NCI-H2081 treated with DMSO at 0.1 percent for 48 hours (cell line): Measurements from ENCODE around the gene PGM2L1.
"Not testable (repeated sequence)": the region's sequence is repeated elsewhere in the genome, so short reads cannot be mapped to it uniquely, and the experiment has no call there.

Source experiments
- DNase-seq: peaks from one replicate; lab custom pipeline; 2025; lab: John Stamatoyannopoulos, UW

PGM2L1 gene

DNA sequence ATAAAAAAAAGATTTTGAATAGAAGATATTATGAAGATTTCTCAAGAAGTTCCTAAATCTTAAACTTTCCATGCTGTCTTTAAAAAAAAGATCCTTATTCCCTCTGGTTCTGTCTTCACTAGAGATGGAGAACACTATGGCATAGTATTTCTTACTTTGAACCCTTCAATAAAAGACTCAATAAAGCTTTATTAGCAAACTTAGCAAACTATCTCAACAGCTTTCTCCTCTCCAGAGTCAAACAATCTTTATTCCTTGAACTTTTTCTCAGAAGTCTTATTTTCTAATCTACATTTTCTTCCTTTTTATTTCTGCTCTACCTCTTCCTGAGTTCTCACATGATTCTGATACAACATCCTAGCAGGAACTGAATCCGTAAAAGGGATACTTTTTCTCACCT, 65.0 kb downstream of the PGM2L1 start:
- DNase-seq, result no peak

DNA sequence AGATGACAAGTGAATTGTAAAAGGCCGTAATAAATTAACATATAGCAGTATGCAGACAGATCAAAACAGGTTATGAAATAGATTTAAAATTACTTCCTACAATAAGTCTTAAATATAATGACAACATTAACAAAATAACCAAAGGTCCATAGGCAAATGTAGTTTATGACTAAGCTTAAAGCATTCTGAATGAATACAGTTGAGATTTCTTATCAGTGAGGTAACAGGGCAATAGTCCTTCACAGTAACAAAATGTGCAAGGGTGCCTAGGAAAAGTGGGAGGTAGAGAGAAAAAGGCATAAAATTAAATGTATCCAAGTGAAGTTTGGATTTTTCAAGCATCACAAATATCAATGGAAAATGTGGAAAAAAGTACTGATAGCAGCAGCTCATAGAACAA, 65.9 kb downstream of the PGM2L1 start:
- DNase-seq, result no peak

DNA sequence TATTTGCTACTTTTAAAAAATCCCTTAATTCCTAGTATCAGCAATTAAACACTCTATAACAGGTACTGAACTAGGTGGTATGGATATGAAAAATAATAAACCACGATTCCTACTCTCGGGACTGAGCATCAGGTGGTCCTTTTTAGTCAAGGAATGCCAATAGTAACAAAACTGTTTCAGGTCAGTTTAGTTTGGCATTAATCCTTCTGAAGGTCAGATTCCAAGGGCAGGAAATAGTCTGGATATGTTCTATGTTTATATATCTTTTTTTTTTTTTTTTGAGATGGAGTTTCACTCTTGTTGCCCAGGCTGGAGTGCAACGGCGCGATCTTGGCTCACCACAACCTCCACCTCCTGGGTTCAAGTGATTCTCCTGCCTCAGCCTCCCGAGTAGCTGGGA, 67.2 kb downstream of the PGM2L1 start:
- DNase-seq, result not testable (repeated sequence)

DNA sequence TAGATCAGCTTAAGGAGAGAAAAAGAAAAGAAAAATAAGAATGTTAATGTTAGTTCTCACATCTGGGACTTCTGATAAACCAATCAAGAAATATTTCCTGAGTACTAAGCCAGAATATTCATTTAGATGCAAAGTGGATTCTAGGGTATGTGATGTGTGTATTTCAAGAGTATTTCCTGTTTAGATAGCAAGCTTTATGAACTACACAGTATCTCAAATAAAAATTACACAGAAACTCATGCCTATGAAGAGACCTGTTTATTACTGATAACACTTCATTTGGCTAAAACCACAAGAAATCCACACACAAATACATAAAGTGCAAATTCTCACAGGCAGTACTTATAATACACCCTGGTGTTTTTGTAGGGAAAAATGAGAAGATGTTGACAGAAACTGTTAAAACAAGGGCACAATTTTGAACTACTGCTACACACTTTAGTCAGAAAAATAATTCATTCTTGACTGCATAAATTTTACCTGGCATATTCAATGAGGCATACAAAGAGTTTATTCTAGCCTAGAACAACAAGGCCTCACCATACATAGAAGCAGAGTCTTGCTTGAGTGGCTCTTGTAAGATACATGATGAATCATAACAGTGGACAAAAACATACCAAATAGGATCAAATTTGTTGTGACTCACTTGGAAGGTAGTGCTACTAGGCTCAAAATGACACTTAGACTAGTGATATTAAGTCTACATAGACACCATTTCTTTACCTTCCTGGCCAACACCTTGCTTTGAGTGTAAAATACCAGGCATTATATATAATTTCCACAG, 68.0 kb downstream of the PGM2L1 start:
- DNase-seq, result no peak

DNA sequence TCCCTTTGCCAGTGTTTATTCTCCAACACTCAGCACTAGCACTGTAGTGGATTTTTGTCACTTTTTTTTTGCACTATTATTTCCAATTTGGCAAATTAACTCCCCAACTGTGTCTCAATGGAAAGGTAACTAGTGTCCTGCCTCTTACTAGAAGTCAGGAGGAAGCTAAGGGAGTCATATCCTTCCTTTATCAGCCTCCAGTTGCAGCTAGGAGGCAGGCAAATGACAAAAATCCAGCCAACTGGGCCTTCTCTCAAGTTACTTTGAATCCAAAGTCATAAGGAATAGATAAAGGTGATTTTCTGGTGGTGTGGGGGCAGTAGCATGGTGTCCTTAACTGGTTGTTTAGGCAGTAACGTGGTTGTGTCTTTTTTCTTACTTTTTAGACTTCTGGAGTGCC, 71.2 kb downstream of the PGM2L1 start:
- DNase-seq, result no peak

DNA sequence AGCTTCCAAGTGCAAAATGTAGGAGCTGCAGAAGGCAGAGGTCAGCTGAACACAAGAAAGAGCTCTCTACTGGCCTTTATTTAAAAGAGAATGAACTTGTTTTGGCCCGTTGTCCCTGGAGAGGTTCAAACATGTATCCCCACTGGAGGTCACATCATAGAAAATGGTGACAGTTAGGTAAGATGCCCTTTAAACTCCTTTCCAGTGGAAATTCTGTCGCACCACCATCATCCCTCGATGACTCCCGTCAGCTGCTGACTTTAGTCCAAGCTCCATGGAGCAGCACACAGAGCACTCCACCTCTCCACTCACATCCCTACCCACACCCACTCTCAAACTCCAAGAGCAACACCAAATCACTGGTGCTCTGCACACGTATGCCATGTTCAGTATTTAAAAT, 71.6 kb downstream of the PGM2L1 start:
- DNase-seq, result no peak

DNA sequence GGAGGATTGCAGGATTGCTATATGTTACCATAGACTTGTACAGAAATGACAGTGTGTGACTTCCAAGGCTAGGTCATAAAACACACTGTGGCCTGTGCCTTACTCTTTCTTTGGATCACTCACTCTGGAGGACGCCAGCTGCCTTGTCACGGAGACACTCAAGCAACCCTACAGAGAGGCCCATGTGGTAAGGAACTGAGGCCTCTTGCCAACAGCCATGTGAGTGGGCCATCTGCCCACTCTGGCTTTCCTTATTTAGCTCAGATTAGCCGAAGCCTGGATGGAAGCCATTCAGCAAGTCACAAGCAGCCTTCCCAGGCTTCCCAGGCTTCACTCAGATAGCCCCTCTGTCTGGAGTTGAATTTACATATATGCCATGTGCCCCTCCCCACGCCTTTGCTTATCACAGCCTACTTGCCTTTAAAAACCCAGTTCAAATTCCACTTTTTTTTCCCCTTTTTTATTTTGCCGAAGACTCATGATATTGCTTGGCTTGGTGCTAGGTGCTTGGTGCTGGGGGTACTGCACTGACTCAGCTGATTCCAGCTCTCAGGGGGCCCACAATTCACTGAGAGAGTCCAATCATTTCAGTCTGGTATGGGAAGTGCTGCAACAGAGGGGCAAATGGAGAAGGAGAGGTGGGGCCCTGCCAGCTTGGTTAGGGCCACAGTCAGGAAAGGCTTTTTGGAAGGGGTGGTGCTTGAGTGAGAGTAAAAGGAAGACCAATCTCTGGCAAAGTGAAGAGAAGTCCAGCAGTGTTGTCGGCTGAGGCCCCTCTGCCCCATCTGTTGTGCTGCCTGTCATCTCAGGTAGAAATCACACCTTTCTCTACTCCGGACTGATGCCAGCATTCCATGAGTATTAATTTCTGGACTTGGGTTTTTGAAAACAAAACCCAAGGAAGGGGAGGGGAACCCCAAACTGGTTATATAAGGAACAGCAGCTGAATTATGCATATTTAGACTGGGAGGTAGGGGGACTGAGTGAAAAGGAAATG, 72.3 kb downstream of the PGM2L1 start:
- DNase-seq, result no peak

DNA sequence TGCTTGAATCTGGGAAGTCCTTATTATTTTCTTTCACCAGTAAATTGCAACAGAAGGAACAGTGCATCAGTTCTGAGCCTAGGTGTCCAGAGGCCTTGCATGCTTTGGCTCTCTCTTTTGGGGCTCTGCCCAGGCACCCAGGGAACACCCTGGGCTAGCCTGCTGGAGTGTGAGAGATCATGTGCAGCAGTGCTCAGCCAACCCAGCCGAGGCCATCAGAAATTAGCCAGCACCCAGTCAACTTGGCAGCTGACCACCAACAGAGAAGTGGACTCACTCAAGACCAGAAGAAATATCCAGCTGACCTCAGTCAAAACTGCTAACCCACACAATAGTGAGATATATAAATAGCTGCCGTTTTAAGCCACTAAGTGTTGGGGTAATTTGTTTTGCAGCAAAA, 75.6 kb downstream of the PGM2L1 start:
- no peak for DNase-seq

DNA sequence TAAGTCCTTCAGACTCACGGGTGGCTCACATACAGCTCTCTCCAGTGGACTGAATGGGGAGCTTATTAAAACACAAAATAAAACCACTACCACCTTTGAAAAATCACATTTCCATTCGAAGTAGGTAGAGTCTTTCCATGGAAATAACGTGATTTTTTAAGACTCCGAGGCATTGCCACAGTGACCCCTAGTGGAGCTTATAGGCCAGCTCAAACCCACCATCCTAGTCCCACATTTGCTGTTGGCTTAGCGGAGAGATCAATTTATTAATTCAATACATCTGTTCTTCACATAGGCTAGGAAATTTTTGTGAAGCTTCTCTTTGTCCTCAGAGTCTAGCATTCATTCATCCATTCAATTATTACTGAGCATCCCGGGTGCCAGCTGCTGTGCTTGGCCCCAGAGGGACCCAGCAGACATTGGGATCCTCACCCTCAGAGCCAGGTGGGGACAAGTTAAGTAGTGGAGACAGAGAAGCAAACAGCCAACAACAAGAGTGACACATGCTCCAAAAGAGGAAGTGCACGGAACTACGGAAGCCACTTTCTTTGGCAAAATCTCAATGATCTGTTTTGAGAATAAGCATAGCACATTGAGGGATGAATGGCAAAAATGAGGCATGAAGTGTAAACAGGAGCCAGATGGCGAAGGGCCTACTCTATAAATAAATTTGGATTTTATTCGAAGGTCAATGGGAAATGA, 76.6 kb downstream of the PGM2L1 start:
- peak; percentile 45 for DNase-seq

DNA sequence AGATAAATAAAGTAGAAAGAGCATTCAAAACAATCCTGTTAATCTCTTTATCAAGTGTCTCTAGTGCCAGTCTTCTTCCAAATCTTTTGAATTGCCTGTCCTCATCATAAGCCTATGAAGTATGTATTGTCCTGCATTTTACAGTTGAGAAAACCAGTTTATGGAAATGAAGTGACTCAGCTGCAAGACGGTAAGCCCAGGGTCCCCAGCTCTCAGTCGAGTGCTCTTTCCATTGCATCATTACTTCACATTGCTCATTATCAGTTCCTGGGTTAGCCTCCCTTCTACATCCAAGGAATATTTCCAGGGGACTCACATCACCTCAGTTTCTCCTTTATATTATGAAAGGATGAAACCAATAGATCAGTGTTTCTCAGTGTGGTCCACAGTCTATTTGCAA, 77.7 kb downstream of the PGM2L1 start:
- DNase-seq, result no peak

DNA sequence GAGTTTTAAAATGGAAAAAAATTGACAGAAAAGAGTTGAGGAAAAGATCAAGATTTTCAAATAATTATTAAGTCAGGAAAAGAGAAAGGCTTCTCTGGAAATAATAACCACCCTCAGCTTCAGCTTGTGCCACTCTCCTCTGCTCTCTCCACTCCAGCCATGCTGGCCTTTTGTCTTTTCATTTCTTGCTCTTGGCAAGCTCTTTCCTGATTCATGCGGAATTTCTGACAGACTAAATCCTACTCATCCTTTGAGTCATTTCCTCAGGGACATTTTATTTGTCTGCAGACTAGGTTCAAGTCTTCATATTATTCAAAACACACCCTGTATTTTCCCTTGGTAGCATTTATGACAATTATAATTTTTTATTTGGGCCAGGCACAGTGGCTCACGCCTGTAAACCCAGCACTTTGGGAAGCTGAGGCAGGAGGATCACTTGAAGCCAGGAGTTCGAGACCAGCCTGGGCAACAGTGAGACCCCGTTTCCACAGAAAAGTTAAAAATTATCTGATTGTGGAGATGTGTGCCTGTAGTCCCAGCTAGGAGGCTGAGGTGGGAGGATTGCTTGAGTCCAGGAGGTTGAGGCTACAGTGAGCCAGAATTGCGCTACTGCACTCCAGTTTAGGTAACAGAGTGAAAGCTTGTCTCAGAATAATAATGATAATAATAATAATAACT, 79.0 kb downstream of the PGM2L1 start:
- DNase-seq, result no peak

DNA sequence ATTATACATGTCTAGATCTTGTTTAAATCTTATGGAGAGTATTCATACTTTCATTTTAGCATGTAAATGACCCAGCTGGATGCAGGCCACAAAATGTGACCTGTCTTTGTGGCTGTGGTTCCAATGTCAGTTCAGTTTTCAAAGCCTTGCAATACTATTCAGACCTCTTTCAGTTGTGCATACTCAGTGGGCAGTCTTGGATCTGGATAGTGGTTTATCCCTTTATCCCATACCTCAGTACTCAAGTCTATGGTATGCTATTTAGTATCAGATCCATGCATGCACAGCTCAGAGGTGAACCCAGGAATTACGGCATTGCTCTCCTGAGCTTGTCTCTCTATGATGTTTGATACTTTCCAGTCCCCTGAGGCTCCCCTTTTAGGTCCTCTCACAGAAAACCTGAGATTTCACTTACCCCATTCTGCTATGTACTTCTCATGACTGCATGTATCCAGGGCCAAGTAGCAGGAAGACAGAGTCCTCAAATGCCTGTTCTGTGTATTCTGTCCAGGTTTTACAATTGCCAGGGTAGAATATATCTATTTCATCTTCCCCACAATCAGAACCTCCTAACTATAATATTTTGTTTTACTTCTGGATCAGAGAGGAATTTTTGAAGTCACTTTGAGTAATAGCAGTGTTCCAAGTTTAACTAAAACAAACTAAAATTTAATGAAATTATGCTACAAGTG, 79.8 kb downstream of the PGM2L1 start:
- no peak for DNase-seq

DNA sequence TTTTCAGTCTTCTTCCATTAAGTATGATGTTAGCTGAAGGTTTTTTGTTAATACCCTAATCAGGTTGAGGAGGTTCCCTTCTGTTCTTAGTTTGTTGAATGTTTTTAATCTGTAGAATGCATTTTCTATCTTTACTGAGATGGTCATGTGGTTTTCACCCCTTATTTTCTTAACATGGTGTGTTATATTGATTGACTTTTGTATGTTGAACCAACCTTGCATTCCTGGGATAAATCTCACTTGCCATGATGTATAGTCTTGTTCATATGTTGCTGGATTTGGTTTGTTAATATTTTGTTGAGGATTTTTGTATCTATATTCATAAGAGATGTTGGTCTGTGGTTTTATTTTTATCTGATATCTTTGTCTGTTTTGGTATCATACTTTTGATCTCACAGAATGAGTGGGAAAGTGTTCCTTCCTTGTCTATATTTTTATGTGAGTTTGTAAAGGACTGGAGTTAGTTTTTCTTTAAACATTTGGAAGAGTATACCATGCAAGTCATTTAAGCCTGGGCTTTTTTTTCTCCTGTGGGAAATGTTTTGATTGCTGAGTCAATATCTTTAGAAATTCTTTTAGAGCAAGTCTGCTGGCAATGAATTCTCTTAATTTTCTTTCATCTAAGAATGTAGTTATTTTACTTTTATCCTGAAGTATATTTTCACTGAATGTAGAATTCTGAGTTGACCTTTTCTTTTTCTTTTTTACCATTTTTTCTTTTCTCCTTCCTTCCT, 81.3 kb downstream of the PGM2L1 start:
- no peak for DNase-seq

DNA sequence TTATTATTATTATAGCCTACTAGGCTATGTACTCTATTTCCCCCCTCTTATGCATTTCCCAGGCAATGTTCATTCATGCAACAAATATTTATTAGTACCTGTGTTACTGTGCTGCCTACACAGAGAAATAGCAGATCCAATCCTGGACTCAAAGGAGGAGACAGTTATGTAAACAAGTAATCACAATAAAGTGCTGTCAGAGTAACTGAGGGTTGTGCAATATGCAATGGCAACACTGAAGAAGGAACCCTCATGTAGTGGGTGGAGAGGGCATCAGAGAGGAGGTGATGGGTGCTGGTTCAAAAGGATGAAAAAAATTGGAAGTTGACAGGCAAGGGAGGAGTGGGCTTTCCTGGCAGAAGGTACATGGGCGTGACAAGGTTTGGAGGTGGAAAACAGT, 85.9 kb downstream of the PGM2L1 start:
- no peak for DNase-seq

DNA sequence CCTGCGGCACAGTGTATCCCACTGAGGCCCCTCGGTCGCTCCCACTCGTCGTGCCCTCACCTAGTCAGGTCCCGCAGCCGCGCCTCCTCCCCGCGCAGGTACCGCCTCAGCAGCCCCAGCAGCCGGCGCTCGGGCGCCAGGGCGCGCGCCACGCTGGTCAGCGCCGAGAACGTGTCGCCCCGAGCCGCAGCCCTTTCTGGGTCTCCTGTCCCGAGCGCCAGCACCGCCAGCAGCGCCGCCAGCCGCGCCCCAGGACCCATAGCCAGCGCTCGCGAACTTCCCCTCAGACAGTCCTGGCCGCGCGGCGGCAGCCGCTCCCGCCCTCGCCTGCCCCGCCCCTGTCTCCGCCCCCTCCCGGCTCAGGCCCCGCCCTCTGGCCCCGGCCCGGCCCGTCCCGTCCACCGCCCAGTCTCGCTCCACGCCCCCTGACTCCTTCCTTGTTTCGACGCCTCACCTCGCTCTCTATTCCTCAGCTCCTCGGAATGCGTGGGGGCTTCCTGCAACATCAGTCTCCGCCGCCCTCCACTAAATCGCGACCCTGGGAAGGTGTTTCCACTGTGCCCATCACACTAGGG, 86.8 kb downstream of the PGM2L1 start, which contains the start of gene P4HA3:
P4HA3 (minus strand) TSS at position 289 of the 575 bp plus-strand sequence; CDS start at position 260, 29 bp downstream.
- DNase-seq, result no peak

DNA sequence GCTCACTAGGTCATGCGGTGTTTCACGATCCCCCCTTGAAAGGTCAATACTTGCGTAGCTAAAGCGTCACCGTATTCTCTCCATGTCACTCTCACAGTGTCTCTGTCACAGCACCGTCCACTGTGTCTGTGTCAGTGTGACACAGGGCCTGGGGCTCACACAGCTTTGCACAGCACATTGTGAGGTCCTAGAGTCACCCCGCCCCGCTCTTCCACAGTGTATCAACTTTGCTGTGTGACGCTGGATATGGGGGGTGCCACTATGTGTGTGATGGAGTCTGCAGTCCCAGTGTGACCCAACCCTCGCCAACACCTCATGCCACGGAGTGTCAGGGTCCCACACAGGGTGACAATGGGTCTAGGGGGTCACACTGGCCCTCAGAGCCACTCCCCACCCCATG, 87.4 kb downstream of the PGM2L1 start:
- no peak for DNase-seq

DNA sequence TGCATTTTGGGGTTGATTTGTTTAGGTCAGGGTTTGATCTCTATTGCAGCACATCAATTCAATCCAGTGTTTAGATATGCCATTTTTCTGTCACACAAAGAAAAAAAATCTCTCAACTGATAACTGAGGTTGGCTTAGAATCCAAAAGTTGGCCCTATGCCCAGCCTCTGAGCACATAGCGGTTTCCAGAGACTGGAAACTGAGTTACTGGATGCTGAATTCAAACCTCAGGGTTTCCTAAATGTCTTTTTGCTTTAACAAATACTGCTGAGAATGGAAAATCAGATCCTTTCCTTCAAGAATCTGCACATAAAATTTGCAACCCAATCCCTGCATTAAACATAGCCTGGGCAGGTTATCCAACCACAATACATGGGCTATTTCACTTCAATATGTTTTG, 90.8 kb downstream of the PGM2L1 start:
- no peak for DNase-seq

DNA sequence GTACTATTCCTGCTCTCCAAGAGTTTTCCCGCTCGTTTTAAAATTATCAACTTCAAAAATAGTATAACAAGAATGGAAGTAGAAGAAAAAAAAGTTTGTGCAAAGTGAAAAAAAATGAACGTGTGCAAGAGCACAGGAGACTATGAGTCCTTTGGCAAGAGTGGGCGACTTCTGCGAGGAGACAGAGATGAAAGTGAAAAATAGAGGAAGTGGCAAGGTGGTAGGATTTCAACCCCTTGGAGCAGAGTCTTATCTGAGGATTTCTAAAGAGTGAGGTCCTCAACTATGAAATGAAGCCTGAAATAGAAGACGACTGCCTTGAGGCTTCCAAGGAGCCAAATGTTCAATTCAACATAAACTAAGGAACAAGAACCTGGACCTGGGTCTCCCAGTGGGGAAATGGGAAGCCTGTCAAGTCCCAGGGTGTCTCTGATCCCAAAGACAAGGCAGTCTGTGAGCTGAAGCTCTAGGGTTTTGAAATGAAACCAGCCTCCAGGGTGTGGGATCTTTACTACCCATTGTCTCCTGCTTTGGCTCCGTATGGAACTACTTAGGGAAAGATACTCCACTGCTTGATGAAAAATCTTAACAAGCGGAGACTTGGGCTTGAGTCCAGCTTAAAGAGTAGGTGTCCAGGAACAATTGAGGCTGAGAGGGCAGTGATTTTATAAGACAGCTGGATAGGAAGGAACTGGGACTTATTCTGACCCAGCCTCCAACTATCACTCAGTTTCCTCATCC, 91.6 kb downstream of the PGM2L1 start:
- DNase-seq, result no peak

DNA sequence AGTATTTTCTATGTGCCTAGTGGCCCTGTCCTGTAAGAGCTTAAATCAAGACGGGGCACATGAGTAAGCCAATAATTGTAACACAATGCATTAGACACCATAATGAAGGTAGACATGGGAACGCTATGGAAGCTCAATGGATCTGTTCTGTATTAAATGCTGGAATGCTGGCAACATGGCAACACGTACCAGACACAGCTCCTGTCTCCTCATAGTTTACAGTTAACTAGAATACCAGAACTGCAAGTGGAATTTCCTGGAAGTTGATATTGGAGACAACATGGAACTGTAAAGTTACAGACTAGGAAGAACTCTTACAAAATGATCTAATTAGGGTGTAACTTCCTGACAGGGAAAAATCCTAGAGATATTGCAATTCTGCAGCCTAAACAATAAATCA, 99.2 kb downstream of the PGM2L1 start:
- DNase-seq, result no peak
